Stimulated activated CD8-positive, alpha-beta memory T cell treated with anti-CD3 and anti-CD28 coated beads, Interleukin-4, amount 100 ng/mL, for 24 hours (primary cell): ENCODE data around the gene CDR2L.

Source experiments
- DNase-seq: peaks from one replicate; pipeline ENCODE4 v3.0.0-alpha.2; 2020; ENCODE audit warnings: low read depth

Gene CDR2L

DNA sequence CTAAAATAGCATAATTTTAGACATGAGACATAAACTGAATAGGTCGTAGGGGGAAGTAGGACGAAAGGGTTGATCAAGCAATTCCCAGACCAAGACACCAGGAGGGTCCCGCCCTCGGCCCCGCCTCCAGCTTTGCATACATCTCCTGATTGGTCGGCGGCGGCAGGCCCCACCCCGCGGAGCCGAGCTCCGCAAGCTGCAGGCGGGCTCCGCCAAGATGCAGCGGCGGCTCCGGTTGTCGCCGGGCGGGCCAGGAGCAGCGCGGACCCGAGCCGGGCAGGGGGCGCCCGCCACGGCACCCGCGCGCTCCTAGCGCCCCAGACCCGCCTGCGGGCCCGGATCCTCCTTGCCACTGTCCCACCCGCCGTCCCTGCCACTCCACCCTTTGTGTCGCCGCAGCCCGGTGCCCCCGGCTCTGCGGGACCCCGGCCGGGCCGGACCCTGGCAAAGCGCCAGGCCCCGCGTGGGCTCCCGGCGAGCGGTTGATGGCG, at the start of gene CDR2L:
CDR2L (plus strand) TSS at position 215 of the 491 bp plus-strand sequence. CDS start 412 bp downstream, outside the sequence.
- peak; percentile 90 for DNase-seq

DNA sequence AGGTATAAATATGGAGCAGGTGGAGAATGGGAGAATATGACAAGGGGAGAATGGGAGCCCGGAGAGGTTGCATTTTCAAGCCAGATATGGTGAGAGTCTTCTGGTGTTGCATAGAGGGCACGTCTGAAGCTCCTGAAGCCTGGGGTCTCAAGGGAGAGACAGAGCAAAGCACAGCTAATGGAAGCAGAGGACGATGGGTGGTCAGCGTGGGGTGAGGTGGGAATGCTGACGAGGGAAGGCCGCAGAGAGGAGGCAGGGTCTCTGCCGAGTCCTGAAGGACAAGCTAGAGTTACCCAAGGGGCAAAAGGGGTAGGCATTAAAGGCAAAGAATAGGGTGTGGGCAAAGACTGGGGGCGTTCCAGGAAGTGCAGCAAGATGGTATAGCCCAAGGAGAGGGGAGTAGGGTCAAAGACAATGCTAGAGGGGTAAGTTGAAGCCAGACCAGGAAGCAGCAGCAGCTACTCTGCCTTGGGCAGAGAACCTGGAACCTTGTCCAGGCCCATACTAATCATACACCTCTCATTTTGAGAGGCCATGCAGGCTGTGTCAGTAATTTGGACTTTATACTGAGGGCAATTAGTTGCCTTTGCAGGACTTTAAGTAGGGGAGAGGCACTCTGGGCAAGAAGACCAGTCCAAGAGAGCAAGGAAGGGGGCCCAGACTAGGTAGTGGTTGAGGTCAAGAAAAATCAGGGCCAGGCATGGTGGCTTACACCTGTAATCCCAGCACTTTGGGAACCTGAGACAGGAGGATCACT, 49.1 kb upstream of the CDR2L start:
- DNase-seq, result no peak

DNA sequence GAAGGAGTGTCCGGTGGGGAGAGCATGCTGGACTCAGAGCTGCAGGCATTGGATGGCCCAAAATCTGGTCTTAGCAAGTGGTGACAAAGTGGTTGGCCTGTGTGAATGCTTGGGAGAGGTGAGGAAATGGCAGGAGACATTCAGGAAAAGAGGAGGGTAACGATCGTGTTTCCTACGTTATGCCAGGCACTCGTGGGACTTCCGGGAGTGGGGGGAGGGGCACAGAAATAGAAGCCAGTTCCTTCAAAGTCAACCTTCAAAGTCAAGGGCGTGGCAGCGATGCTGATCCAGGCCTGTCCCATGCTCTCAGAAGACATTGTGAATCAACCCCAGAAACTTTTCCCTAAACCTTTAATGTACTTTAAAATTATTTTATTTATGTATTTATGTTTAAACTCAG, 47.9 kb upstream of the CDR2L start:
- no peak for DNase-seq

DNA sequence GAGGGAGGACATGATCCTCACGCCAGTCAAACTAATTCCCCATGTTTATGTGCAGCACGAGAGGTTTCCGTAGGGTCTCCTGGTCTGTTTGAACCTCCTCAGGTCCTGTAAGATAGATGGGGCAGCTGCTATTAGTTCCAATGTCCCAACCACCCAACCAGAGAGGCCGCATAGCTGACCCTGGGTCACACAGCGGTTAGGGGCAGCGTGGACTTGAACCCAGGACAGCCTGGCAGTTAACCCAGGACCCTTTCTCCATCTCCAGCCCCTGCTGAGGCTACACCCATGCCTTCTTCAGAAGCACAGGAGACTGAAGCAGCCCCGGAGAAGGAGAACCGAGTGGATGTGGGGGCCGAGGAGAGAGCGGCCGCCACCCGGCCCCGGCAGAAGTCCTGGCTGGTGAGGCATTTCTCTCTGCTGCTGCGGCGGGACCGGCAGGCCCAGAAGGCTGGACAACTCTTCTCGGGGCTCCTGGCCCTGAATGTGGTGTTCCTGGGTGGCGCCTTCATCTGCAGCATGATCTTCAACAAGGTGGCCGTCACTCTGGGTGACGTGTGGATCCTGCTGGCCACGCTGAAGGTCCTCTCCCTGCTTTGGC, 46.2 kb upstream of the CDR2L start:
- no peak for DNase-seq

DNA sequence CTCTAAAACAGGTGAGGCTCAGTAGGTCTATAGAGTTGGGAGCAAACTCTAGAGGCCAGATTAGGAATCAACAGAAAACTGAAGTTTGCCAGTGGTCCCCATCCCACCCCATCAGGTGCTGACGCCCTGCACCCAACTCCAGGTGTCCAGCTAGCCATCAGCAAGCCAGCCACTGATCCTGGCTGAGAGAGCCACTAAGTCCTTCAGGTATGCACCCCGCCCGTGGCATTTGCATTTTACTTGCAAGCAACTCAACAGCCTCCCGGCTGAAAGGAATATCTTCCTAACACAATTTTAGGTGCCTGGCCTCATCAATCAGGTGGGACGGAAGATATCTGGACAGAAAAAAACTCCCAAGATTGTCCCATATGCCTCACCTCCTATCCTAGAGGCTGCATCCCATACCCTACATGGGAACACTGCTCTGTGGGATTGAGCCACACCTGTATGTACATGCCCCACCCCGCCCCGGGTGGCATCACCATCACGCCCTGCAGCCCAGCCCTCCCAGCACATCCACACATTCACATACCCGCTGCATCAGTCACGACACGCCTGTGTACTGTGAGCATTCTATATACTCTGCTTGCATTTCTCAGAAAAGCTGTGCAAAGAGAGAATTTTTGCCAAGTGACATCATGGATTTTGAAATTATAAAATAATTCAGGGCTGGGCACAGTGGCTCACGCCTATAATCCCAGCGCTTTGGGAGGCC, 43.5 kb upstream of the CDR2L start:
- no peak for DNase-seq

DNA sequence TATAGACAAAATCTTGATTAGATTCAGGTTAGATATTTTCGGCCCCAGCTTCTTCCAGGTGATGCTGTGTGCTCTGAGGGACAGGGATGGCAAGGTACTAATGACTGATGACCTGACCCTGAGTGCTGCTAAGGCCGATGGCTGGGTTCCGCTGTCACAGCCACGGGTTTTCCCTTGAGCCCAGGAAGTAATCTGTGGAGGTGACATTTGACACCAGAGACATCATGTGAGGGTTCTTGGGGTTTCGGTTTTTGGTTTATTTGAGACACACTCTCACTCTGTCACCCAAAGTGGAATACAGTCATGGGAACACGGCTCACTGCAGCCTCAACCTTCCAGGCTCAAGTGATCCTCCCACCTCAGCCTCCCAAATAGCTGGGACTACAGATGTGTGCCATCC, 41.9 kb upstream of the CDR2L start:
- no peak for DNase-seq

DNA sequence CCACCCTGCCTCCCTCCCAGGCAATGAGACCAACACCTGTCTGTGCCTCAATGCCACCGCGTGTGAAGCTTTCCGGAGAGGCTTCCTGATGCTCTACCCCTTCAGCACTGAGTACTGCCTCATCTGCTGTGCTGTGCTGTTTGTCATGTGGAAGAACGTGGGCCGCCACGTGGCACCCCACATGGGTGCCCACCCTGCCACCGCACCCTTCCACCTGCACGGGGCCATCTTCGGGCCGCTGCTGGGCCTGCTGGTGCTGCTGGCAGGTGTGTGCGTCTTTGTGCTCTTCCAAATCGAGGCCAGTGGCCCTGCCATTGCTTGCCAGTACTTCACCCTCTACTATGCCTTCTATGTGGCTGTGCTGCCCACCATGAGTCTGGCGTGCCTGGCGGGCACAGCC, 40.8 kb upstream of the CDR2L start:
- no peak for DNase-seq

DNA sequence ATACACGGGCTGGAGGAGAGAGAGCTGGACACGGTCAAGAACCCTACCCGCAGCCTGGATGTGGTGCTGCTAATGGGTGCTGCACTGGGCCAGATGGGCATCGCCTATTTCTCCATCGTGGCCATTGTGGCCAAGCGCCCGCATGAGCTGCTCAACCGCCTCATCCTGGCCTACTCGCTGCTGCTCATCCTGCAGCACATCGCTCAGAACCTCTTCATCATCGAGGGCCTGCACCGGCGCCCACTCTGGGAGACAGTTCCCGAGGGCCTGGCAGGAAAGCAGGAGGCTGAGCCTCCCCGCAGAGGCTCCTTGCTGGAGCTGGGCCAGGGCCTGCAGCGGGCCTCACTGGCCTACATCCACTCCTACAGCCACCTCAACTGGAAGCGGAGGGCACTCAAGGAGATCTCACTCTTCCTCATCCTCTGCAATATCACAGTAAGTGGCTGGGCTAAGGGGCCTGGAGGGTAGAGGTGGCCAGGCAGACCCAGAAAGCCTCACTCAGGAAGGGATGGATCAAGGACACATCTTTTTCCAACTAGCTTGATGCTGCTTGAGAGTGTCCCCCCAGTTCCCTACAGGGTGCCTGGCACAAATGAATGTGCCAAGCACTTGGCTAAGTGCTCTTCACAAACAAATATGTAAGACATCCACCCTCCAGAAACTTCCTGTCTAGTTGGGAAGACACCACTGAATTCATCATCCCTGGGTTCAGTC, 40.2 kb upstream of the CDR2L start:
- DNase-seq, result no peak

DNA sequence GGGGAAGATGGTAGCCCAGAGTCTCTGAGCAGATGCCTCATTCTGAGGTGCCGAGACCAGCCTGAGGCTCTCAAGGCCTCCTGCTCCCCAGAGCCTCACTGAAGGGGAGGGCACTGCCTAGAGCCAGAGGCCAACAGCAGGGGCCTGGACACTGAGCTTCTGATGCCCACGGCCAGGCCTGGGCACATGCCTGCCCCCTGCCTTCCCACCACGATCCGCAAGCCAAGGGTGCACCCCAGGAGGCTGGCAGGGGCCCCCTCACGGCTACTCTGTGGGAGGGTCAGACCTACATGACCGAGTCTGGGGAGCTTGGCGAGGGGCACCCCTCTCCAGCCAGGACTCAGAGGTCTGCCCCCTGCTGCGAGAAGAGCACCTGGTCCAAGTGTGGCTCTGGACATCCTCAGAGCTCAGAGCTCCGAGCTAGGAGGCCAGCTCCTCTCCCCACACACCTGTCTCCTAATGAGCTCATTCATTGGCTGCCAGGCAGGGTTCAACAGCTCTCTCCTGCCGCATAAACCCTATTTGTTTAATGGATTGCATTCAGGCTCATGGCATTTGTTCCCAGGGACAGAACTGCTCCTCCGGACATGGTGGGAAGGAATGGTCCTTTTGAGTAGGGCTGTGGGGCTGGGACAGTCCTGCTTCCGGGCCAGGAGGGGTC, 37.8 kb upstream of the CDR2L start:
- DNase-seq, result no peak

DNA sequence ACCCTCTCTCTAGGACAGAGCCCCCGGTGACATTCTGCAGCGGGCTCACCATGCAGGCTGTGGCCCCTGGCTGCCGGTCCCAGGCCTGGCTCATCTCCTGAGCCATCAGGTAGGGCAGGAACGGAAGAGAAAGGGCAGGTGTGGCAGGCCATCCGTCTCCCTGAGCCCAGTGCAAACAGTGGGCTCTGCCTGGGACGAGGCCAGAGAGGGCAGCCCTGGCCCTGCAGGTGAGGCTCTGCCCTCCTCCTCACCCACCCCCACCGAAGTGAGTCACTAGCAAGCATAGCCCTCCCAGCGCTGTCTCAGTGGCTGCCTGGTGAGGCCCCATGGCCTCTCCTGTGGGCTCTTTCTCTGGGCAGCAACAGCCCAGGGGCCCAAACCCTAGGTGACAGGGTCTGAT, 37.2 kb upstream of the CDR2L start:
- DNase-seq, result no peak

DNA sequence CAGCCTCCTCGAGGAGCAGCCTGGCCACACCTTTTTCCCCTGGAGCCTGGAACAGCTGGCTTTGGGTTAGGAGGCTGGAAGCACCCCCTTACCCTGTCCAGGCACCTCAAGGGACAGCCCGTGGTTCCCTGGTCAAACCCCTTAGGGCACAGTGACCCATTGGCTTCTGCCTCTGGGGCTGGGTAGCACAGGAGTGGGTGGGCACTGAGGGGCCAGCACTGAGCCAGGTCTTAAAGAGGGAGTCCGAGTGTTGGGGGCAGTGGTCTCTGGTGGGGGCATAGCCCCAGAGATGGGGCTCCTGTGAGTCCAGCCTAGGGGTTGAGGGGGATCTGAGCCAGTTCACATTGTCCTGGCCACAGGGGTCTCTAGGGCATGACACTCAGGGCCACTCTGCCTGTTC, 36.4 kb upstream of the CDR2L start:
- DNase-seq, result no peak

DNA sequence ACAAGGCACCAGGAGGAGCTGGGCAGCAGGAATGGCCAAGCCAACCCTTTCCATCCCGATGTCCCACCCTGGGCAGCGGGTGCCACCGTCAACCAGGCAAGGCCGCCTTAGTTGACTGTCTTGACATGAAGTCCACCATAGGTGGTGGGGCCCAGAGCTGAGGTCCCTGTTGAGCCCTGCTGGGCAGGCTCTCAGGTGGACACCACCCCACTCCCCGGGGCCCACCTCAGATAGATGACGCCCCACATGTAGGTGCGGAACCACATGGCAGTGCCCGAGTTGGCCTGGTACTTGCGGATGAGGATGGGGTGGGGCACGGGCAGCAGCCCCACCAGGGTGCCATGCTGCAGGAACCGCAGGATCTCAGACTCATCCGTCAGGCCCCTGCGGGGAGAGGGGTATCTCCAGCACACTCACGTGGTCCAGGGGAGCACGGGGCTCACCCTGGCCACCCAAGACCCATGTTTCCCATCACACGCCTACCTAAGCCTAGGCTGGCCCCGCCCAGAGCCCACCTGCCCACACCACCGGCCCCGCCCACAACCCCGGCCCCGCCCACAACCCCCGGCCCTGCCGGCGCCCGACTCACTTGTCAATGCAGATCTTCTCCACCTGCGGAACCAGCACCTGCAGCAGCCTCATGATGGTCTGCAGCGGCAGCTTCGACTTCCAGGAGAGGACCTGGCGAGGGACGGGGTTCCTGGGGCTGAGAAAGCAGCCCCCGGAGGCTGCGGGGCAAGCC, 35.6 kb upstream of the CDR2L start:
- DNase-seq, result no peak

DNA sequence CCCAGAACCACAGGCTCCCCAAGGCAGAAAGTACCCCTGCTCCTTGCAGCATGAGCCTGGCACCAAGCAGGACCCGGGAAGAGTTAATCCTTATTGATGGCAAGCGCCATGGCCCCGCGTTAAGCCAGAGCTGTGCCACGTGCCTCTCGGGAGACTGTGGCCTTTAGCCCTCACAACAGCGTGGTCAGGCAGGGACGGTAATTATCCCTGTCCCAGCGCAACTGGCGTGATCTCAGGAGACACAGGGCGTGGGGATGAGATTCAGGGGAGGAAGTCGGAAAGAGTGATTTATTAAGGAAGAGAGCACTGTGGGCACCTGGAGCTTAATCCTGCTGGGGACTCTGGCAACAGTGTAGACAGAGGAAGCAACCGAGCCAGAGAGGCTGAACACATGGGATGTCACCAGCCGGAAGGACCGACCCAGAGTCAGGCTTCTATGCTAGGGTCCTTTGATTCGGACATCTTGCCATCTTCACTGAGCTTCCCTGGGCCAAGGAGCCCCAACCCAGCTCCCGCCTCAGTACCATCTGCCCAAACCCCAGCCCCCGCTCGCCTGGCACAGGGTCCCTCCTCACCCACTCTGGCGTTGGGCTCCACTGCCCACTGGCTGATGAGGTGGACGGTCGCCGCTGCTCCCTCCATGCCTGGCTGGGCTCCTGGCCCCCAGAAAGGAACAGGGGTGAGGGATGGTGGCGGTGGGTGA, 34.9 kb upstream of the CDR2L start:
- DNase-seq, result no peak

DNA sequence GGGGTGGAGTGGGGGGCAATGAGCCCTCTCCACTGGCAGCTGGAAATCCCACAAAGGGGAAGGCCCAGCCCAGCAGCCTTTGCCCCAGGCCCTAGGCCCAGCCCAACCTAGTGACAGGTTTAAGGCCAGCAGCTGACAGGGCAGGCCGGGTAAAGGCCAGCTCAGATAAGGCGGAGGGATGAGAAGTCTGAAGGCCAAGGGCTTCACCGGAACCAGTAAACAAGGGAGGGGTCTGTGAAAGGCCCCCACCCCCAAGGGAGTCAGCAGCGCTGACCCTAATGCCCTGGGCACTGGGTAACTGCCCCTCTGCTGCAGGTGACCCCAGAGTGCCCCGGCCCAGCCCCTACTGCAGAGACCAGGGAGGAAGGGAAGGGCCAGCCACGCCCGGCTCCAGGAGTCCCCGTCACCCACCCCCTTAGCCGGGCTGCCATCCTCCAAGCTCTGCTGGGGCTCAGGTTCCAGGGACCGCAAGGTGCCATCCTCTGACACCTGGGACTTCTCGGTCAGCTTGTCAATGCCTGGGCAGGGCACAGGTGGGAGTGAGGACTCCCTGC, 34.2 kb upstream of the CDR2L start:
- DNase-seq, result no peak

DNA sequence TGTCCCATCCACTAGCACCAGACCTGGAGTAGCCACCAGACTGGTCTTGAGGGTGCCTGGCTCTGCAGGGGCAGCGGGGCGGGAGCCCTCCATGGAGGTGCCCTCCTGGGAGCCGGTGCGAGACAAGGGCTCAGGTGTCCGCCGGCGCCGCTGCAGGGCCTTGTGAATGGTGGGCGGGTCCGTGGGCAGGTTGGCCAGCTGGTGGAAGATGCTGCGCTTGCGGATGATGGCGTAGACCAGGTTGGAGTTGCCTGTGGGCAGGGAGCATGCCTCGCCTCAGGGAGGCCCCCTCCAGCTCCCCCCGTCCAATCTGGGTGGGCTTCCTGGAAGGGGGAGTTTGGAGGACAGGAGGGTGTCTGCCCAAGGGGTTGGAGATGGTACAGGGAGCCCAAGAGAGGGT, 33.3 kb upstream of the CDR2L start:
- DNase-seq, result no peak

DNA sequence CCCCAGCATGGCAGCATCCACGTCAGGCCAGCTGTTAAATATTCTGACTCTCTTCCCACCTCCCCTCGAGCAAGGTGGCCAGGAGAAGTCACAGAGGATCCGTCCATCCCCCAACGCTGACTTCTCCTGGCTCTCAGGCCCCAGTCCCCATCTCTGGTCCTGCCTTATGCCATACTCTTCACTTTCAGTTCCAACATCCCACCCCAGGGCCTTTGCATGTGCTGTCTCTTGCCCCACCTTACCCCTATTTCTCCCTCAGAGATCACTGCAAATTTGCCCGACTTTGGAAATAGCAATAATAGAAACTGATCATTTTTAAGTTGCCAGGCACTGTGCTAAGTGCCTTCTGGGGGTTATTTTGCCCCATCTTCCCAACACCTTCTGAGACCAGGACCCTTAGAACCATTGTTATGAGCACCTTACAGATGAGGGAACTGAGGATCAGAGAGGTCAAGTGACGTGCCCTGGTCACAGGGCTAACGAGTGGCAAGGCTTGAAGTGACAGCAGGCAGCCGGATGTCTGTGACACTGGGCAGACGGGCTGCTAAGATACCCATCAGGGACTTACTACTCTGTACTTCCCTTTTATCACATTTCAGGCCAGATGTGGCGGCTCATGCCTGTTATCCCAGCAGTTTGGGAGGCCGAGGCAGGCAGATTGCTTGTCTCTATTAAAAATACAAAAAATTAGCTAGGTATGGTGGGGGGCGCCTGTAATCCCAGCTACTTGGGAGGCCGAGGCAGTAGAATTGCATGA, 32.6 kb upstream of the CDR2L start:
- no peak for DNase-seq

DNA sequence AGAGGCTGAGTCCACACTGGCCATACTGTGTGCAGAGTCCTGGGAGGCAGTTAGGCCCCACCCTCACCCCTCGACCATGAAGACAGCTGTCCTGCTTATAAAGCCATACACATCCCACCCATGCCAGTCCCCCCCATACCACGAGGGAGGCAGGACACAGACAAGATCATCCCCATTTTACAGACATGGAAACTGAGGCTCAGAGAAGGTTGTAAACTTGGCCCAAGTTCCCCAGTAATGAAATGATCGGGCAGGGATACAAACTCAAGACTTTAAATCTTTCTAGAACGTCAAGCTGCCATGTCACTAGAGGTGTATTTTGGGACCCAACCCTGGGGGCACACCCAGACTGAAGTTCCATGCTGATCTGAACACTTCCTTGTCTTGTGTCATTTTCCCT, 31.3 kb upstream of the CDR2L start:
- DNase-seq, result no peak

DNA sequence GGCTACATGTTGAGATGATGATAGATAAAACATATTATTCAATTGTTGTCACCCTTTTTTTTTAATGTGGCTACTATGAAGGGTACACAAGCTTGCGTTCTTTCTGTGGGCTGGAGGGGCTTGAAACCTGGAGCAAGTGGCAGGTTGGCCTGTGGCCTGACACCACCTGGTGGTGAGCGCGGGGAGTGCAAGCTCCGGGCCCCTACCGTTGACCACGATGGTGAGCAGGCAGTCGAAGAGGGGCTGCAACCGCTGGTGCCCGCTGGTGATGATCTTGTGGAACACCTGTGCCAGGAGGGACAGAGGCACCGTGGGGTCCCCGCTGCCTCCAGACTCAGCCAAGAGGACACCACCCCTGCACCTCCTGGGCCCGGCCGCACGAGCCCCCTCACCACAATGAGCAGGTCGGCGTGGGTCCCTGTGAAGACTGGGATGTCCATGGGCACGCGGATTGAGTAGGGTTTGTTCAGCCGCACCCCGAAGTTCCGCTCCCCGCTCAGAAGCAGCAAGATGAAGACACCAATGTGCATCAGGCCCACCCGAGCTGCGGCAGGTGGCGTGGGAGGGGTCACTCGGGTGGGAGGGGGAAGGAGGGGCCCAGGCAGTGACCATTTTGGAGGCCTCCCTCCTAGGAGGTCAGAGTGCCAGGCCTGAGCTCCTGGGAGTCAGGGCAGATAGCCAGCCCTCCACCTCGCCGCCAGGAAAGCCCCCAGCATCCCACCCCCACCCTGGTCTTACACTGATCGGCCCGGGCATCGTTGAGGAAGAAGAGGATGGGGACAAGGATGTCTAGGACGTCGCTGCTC, 29.3 kb upstream of the CDR2L start:
- DNase-seq, result peak; percentile 74
